ENCODE data around the gene C18orf63.

- TF ChIP-seq CTCF (IDR thresholded peaks at IDR 0.05) (no peak), POLR2AphosphoS5 (IDR thresholded peaks at IDR 0.05; ENCODE audit: insufficient read depth in 1 of 2, low read depth in 1 of 2) (no peak)
These were observed 30.7 kb upstream of the C18orf63 start for GRCh38 chr18:74284980-74285355.

Data from vagina (tissue), 2 donors.